GM21619 (cell line): Measurements from ENCODE around the gene ZC2HC1C.
"Not testable (repeated sequence)": the region's sequence is repeated elsewhere in the genome, so short reads cannot be mapped to it uniquely, and the experiment has no call there.

Experiments used
- ATAC-seq: cut with Tn5 transposase; IDR thresholded peaks from one replicate; pipeline ENCODE4 v1.9.1; 2021; ENCODE audit not compliant: unreplicated experiment

Gene ZC2HC1C

GRCh38 chr14:75053396-75054291 lies 15.8 kb upstream of the ZC2HC1C start:
- ATAC-seq: no peak

GRCh38 chr14:75054421-75054820 lies 15.0 kb upstream of the ZC2HC1C start:
- ATAC-seq: no peak

- no peak for ATAC-seq
Measured at GRCh38 chr14:75059642-75060041, 9.8 kb upstream of the ZC2HC1C start.

GRCh38 chr14:75060420-75060819 lies 9.0 kb upstream of the ZC2HC1C start:
- ATAC-seq: no peak

GRCh38 chr14:75063013-75063412 lies 6.4 kb upstream of the ZC2HC1C start:
- no peak for ATAC-seq

- peak; percentile 93 for ATAC-seq
Measured at GRCh38 chr14:75063491-75064204, 5.8 kb upstream of the ZC2HC1C start, which contains the start of gene ACYP1. Gene ACYP1 (minus strand): TSS chr14:75064024. CDS start chr14:75063553, 471 bp downstream.

- no peak for ATAC-seq
Measured at GRCh38 chr14:75064205-75064567, 5.3 kb upstream of the ZC2HC1C start.

GRCh38 chr14:75066691-75067090 lies 2.8 kb upstream of the ZC2HC1C start:
- no peak for ATAC-seq

- ATAC-seq: no peak
Measured at GRCh38 chr14:75067212-75067611, 2.2 kb upstream of the ZC2HC1C start.

- ATAC-seq: not testable (repeated sequence)
Measured at GRCh38 chr14:75067765-75068164, 1.7 kb upstream of the ZC2HC1C start.

GRCh38 chr14:75068294-75069120 lies 934 bp upstream of the ZC2HC1C start:
- no peak for ATAC-seq

- ATAC-seq: no peak
Measured at GRCh38 chr14:75069811-75070145, 337 bp downstream of the ZC2HC1C start.

- ATAC-seq: no peak
Measured at GRCh38 chr14:75070383-75070782, 942 bp downstream of the ZC2HC1C start.

- ATAC-seq: no peak
Measured at GRCh38 chr14:75077794-75078193, 8.4 kb downstream of the ZC2HC1C start.

- ATAC-seq: no peak
Measured at GRCh38 chr14:75079521-75079920, 10.1 kb downstream of the ZC2HC1C start.

- no peak for ATAC-seq
Measured at GRCh38 chr14:75081660-75082229, 12.3 kb downstream of the ZC2HC1C start.

- ATAC-seq: no peak
Measured at GRCh38 chr14:75083271-75083670, 13.8 kb downstream of the ZC2HC1C start.

- ATAC-seq: no peak
Measured at GRCh38 chr14:75084513-75084912, 15.1 kb downstream of the ZC2HC1C start.

GRCh38 chr14:75088153-75088552 lies 18.7 kb downstream of the ZC2HC1C start:
- ATAC-seq: no peak

GRCh38 chr14:75088566-75089373 lies 19.3 kb downstream of the ZC2HC1C start:
- ATAC-seq: no peak
